ENCODE measurements around the gene NSUN6. TPM values are rescaled to one million over a fixed set of nuclear protein-coding genes. Genes with fewer than 3 reads are reported as not detected.
"Not testable (repeated sequence)": the region's sequence is repeated elsewhere in the genome, so short reads cannot be mapped to it uniquely, and the experiment has no call there.

Gene NSUN6
- total and polyA plus RNA-seq, 3 experiments from 2014 or later = 8.6 to 16.4 (median 14.1) TPM

GRCh38 chr10:18639719-18640118 is 11.7 kb downstream of the NSUN6 start:
- Mint-ChIP-seq H3K4me1 (peaks cover 0 to 11% (median 2%) of the 10 kb centered on the region in 3 donors), H3K36me3 (peaks cover 0 to 34% (median 5%) of the 10 kb centered on the region in 3 donors)
- H3K9me3 ChIP-seq (ENCODE audit: low read length); POLR2A ChIA-PET; H3K27ac Mint-ChIP-seq; H3K36me3 ChIP-seq (ENCODE audit: insufficient read depth, low read length); H3K4me3 ChIP-seq (ENCODE audit: low read length); DNase-seq; H3K27me3 Mint-ChIP-seq; H3K4me1 ChIP-seq (ENCODE audit: insufficient read depth, low read length); H3K9me3 Mint-ChIP-seq; H3K27ac ChIP-seq (ENCODE audit: low read depth, low read length); H3K4me3 Mint-ChIP-seq; H3K27me3 ChIP-seq (ENCODE audit: insufficient read depth, low read length, poor library complexity, severe bottlenecking); CTCF ChIA-PET: not testable (repeated sequence)

GRCh38 chr10:18637400-18637799 is 14.0 kb downstream of the NSUN6 start:
- DNase-seq; POLR2A ChIA-PET; H3K4me3 Mint-ChIP-seq; H3K9me3 Mint-ChIP-seq; H3K27me3 ChIP-seq (ENCODE audit: insufficient read depth, low read length, poor library complexity, severe bottlenecking); H3K36me3 ChIP-seq (ENCODE audit: insufficient read depth, low read length); H3K4me1 ChIP-seq (ENCODE audit: insufficient read depth, low read length); CTCF ChIA-PET; H3K9me3 ChIP-seq (ENCODE audit: low read length); H3K27ac ChIP-seq (ENCODE audit: low read depth, low read length); H3K4me3 ChIP-seq (ENCODE audit: low read length); H3K27me3 Mint-ChIP-seq; H3K4me1 Mint-ChIP-seq: not testable (repeated sequence)
- H3K27ac Mint-ChIP-seq = peak overlapping the region in 1 of 8 donors; percentile 9
- peaks cover 4 to 29% (median 8%) of the 10 kb centered on the region in 3 donors for H3K36me3 Mint-ChIP-seq

- Mint-ChIP-seq H3K27ac (peak overlapping the region in 1 of 8 donors; percentile 38), H3K4me1 (no peaks in the 10 kb centered on the region), H3K27me3 (no peaks in the 10 kb centered on the region), H3K9me3 (peaks cover 0 to 2% (median 0%) of the 10 kb centered on the region in 5 donors), H3K4me3 (no peak overlapping the region), H3K36me3 (peaks cover 4 to 18% (median 5%) of the 10 kb centered on the region in 3 donors)
- Histone ChIP-seq H3K9me3 (ENCODE audit: low read length) (no peaks in the 10 kb centered on the region), H3K4me1 (ENCODE audit: insufficient read depth, low read length) (no peaks in the 10 kb centered on the region), H3K4me3 (ENCODE audit: low read length) (no peak overlapping the region), H3K36me3 (ENCODE audit: insufficient read depth, low read length) (no peaks in the 10 kb centered on the region), H3K27ac (ENCODE audit: low read depth, low read length) (no peak overlapping the region), H3K27me3 (ENCODE audit: insufficient read depth, low read length, poor library complexity, severe bottlenecking) (no peaks in the 10 kb centered on the region)
- DNase-seq = no peak
- ChIA-PET POLR2A (no interaction called here), CTCF (interaction anchor here (0.6 kb wide), 1 partner anchor 52 kb away, joined by 3 read pairs; no protein-coding TSS in a partner anchor)
Measured at GRCh38 chr10:18635995-18636394, 15.4 kb downstream of the NSUN6 start.

GRCh38 chr10:18632500-18632899 is 18.9 kb downstream of the NSUN6 start:
- H3K36me3 Mint-ChIP-seq = peaks cover 4 to 10% (median 5%) of the 10 kb centered on the region in 3 donors
- H3K36me3 ChIP-seq (ENCODE audit: insufficient read depth, low read length); H3K4me3 Mint-ChIP-seq; H3K27ac ChIP-seq (ENCODE audit: low read depth, low read length); POLR2A ChIA-PET; H3K27me3 Mint-ChIP-seq; DNase-seq; CTCF ChIA-PET; H3K4me3 ChIP-seq (ENCODE audit: low read length); H3K9me3 Mint-ChIP-seq; H3K27me3 ChIP-seq (ENCODE audit: insufficient read depth, low read length, poor library complexity, severe bottlenecking); H3K4me1 Mint-ChIP-seq; H3K9me3 ChIP-seq (ENCODE audit: low read length); H3K4me1 ChIP-seq (ENCODE audit: insufficient read depth, low read length): not testable (repeated sequence)
- H3K27ac Mint-ChIP-seq = peak overlapping the region in 1 of 8 donors; percentile 38

GRCh38 chr10:18627452-18628018 is 23.9 kb downstream of the NSUN6 start:
- Histone ChIP-seq H3K27ac (ENCODE audit: low read depth, low read length) (peak overlapping the region; percentile 25), H3K4me3 (ENCODE audit: low read length) (peak overlapping the region; percentile 74)
- ChIA-PET CTCF (interaction anchor here (1.0 kb wide), 1 partner anchor 30 kb away, joined by 3 read pairs; no protein-coding TSS in a partner anchor), POLR2A (interaction anchor here (0.8 kb wide), 1 partner anchor 32 kb away, joined by 4 read pairs; the partner anchor contains the start of gene ARL5B)
- not testable (repeated sequence) for H3K27me3 ChIP-seq (ENCODE audit: insufficient read depth, low read length, poor library complexity, severe bottlenecking); H3K27me3 Mint-ChIP-seq; H3K36me3 ChIP-seq (ENCODE audit: insufficient read depth, low read length); H3K4me1 ChIP-seq (ENCODE audit: insufficient read depth, low read length); H3K9me3 ChIP-seq (ENCODE audit: low read length); H3K9me3 Mint-ChIP-seq
- peak overlapping the region; percentile 86 to 99 (median 90) for H3K4me3 Mint-ChIP-seq
- peaks cover under 1 to 19% (median 2%) of the 10 kb centered on the region in 3 donors for H3K36me3 Mint-ChIP-seq
- H3K4me1 Mint-ChIP-seq = peaks cover 5 to 28% (median 14%) of the 10 kb centered on the region in 3 donors
- DNase-seq = peak; percentile 46 to 82 (median 68)
- H3K27ac Mint-ChIP-seq = peak overlapping the region; percentile 67 to 96 (median 92)

- Histone ChIP-seq H3K4me3 (ENCODE audit: low read length) (no peak overlapping the region), H3K36me3 (ENCODE audit: insufficient read depth, low read length) (no peaks in the 10 kb centered on the region), H3K27me3 (ENCODE audit: insufficient read depth, low read length, poor library complexity, severe bottlenecking) (no peaks in the 10 kb centered on the region), H3K4me1 (ENCODE audit: insufficient read depth, low read length) (no peaks in the 10 kb centered on the region), H3K27ac (ENCODE audit: low read depth, low read length) (no peak overlapping the region), H3K9me3 (ENCODE audit: low read length) (no peaks in the 10 kb centered on the region)
- H3K36me3 Mint-ChIP-seq = peaks cover 0 to 29% (median 7%) of the 10 kb centered on the region in 3 donors
- CTCF ChIA-PET = no interaction called here
- H3K4me1 Mint-ChIP-seq = peaks cover 5 to 28% (median 14%) of the 10 kb centered on the region in 3 donors
- POLR2A ChIA-PET = no interaction called here
- H3K9me3 Mint-ChIP-seq = no peaks in the 10 kb centered on the region
- DNase-seq = no peak
- H3K27ac Mint-ChIP-seq = peak overlapping the region in 5 of 8 donors; percentile 13 to 96 (median 50)
- no peaks in the 10 kb centered on the region for H3K27me3 Mint-ChIP-seq
- H3K4me3 Mint-ChIP-seq = peak overlapping the region in 4 of 7 donors; percentile 36 to 72 (median 47)
Measured at GRCh38 chr10:18625886-18626285, 25.5 kb downstream of the NSUN6 start.

GRCh38 chr10:18623671-18624070 is 27.7 kb downstream of the NSUN6 start:
- H3K27ac ChIP-seq (ENCODE audit: low read depth, low read length); H3K36me3 ChIP-seq (ENCODE audit: insufficient read depth, low read length); H3K4me3 ChIP-seq (ENCODE audit: low read length); H3K4me3 Mint-ChIP-seq; H3K4me1 ChIP-seq (ENCODE audit: insufficient read depth, low read length); CTCF ChIA-PET; H3K9me3 ChIP-seq (ENCODE audit: low read length); POLR2A ChIA-PET; DNase-seq; H3K27me3 Mint-ChIP-seq; H3K27me3 ChIP-seq (ENCODE audit: insufficient read depth, low read length, poor library complexity, severe bottlenecking); H3K9me3 Mint-ChIP-seq: not testable (repeated sequence)
- peak overlapping the region in 2 of 8 donors; percentile 27 to 38 for H3K27ac Mint-ChIP-seq
- H3K4me1 Mint-ChIP-seq = peaks cover 5 to 28% (median 14%) of the 10 kb centered on the region in 3 donors
- H3K36me3 Mint-ChIP-seq = peaks cover 6 to 36% (median 17%) of the 10 kb centered on the region in 3 donors

- H3K27ac ChIP-seq (ENCODE audit: low read depth, low read length) = no peak overlapping the region
- H3K4me1 ChIP-seq (ENCODE audit: insufficient read depth, low read length) = no peaks in the 10 kb centered on the region
- no peaks in the 10 kb centered on the region for H3K9me3 ChIP-seq (ENCODE audit: low read length)
- no peak overlapping the region for H3K4me3 Mint-ChIP-seq
- DNase-seq = no peak
- no peaks in the 10 kb centered on the region for H3K9me3 Mint-ChIP-seq
- ChIA-PET POLR2A (no interaction called here), CTCF (no interaction called here)
- H3K27me3 ChIP-seq (ENCODE audit: insufficient read depth, low read length, poor library complexity, severe bottlenecking) = no peaks in the 10 kb centered on the region
- H3K4me1 Mint-ChIP-seq = peaks cover 0 to 2% (median 0%) of the 10 kb centered on the region in 3 donors
- peaks cover 6 to 46% (median 29%) of the 10 kb centered on the region in 3 donors for H3K36me3 Mint-ChIP-seq
- no peak overlapping the region for H3K4me3 ChIP-seq (ENCODE audit: low read length)
- peak overlapping the region in 1 of 8 donors; percentile 17 for H3K27ac Mint-ChIP-seq
- no peaks in the 10 kb centered on the region for H3K36me3 ChIP-seq (ENCODE audit: insufficient read depth, low read length)
- no peaks in the 10 kb centered on the region for H3K27me3 Mint-ChIP-seq
Measured at GRCh38 chr10:18620856-18621255, 30.5 kb downstream of the NSUN6 start.
